ENCODE measurements around the gene PGLYRP3.

GRCh38 chr1:153292185-153292584, 20.6 kb downstream of the PGLYRP3 start:
- no peak for TF ChIP-seq HLTF (IDR thresholded peaks at IDR 0.05)
- TF ChIP-seq, protein P1, sequence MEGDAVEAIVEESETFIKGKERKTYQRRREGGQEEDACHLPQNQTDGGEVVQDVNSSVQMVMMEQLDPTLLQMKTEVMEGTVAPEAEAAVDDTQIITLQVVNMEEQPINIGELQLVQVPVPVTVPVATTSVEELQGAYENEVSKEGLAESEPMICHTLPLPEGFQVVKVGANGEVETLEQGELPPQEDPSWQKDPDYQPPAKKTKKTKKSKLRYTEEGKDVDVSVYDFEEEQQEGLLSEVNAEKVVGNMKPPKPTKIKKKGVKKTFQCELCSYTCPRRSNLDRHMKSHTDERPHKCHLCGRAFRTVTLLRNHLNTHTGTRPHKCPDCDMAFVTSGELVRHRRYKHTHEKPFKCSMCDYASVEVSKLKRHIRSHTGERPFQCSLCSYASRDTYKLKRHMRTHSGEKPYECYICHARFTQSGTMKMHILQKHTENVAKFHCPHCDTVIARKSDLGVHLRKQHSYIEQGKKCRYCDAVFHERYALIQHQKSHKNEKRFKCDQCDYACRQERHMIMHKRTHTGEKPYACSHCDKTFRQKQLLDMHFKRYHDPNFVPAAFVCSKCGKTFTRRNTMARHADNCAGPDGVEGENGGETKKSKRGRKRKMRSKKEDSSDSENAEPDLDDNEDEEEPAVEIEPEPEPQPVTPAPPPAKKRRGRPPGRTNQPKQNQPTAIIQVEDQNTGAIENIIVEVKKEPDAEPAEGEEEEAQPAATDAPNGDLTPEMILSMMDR (IDR thresholded peaks at IDR 0.05 in 2 of 3, conservative IDR thresholded peaks at IDR 0.05 in 1 of 3; ENCODE audit: insufficient read depth in 2 of 3, low read depth in 1 of 3, low read length in 3 of 3) = no peak
- TF ChIP-seq EGR1 (conservative IDR thresholded peaks at IDR 0.05) = no peak; the same call in 1 of the 2 replicates
- TF ChIP-seq, protein P2, sequence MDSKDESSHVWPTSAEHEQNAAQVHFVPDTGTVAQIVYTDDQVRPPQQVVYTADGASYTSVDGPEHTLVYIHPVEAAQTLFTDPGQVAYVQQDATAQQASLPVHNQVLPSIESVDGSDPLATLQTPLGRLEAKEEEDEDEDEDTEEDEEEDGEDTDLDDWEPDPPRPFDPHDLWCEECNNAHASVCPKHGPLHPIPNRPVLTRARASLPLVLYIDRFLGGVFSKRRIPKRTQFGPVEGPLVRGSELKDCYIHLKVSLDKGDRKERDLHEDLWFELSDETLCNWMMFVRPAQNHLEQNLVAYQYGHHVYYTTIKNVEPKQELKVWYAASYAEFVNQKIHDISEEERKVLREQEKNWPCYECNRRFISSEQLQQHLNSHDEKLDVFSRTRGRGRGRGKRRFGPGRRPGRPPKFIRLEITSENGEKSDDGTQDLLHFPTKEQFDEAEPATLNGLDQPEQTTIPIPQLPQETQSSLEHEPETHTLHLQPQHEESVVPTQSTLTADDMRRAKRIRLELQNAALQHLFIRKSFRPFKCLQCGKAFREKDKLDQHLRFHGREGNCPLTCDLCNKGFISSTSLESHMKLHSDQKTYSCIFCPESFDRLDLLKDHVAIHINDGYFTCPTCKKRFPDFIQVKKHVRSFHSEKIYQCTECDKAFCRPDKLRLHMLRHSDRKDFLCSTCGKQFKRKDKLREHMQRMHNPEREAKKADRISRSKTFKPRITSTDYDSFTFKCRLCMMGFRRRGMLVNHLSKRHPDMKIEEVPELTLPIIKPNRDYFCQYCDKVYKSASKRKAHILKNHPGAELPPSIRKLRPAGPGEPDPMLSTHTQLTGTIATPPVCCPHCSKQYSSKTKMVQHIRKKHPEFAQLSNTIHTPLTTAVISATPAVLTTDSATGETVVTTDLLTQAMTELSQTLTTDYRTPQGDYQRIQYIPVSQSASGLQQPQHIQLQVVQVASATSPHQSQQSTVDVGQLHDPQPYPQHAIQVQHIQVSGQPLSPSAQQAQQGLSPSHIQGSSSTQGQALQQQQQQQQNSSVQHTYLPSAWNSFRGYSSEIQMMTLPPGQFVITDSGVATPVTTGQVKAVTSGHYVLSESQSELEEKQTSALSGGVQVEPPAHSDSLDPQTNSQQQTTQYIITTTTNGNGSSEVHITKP (IDR thresholded peaks at IDR 0.05; ENCODE audit: partially characterized antibody) = no peak
- TF ChIP-seq SP1 (CRISPR knock-in tag; IDR thresholded peaks at IDR 0.05) = no peak
- TF ChIP-seq JUND (IDR thresholded peaks at IDR 0.05; ENCODE audit: borderline replicate concordance, low read depth, low read length) = no peak
- no peak for TF ChIP-seq JUND (tag; IDR thresholded peaks at IDR 0.05; ENCODE audit: borderline replicate concordance, low read depth, low read length)
- no peak for TF ChIP-seq MCM7 (IDR thresholded peaks at IDR 0.05)
- no peak for TF ChIP-seq HIVEP1 (CRISPR knock-in tag; IDR thresholded peaks at IDR 0.05)
- no peak for TF ChIP-seq CBX5 (IDR thresholded peaks at IDR 0.05; ENCODE audit: borderline replicate concordance, low read depth)
- TF ChIP-seq MYBL2 (IDR thresholded peaks at IDR 0.05; ENCODE audit: low read depth) = no peak
- no peak for TF ChIP-seq MYBL2 (CRISPR knock-in tag; IDR thresholded peaks at IDR 0.05; ENCODE audit: borderline replicate concordance)
- TF ChIP-seq GATA2 (CRISPR knock-in tag; IDR thresholded peaks at IDR 0.05) = no peak
- TF ChIP-seq POLR2A (conservative IDR thresholded peaks at IDR 0.05) = no peak
- no peak for TF ChIP-seq EZH2 (IDR thresholded peaks at IDR 0.05; ENCODE audit: borderline replicate concordance, low read depth, low read length)
- no peak for TF ChIP-seq ZBTB43 (CRISPR knock-in tag; IDR thresholded peaks at IDR 0.05)

All from K562 (cell line).